ENCODE results near the gene SLC38A2.

SLC38A2 gene

DNA sequence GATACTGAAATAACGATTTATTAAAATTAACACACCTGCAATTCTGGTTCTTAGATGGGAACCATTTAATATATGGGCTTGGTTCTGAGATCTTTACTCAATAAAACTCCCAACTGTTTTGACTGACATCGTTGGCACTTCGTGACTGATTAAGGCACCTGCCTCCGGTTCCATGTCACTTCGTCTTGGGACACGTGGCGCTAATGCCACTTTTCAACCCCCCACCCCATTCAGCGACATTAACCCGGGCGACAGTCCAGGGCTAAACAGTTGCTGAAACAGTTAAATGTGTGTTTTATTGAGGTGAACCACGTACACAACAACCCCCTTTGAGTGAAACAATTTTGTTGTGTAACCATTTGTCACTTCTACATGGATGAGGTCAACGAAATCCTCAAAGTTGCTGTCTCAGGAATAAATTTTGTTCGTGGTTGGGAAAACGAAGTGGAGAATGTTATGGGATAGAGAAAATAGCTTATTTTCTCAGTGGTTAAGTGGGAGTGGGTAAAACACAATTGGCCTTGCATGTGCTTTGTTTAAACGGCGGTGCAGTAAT lies 9.9 kb upstream of the SLC38A2 start:
- Histone ChIP-seq H3K4me2 (ENCODE audit: low read depth, low read length, poor library complexity, severe bottlenecking) (peak overlapping the region; percentile 88), H3K27me3 (ENCODE audit: insufficient read depth, low read length, poor library complexity, severe bottlenecking) (no peaks in the 10 kb centered on the region), H3K79me2 (ENCODE audit: insufficient read depth, low read length) (peaks cover 21% of the 10 kb centered on the region), H3K9me2 (replicated peaks; ENCODE audit: low read depth, low read length) (no peaks in the 10 kb centered on the region), H4K20me1 (ENCODE audit: insufficient read depth, low read length, poor library complexity, severe bottlenecking) (no peaks in the 10 kb centered on the region), H3K9me3 (ENCODE audit: insufficient read depth, low read depth, low read length) (no peaks in the 10 kb centered on the region), H3K4me1 (ENCODE audit: insufficient read depth, low read length, poor library complexity, severe bottlenecking) (peaks cover 60% of the 10 kb centered on the region), H3F3A (ENCODE audit: low read depth) (0 out of 2 replicates have a peak, but pooled peaks cover 1% of the 10 kb centered on the region), H3K36me3 (ENCODE audit: insufficient read depth, low read length) (no peaks in the 10 kb centered on the region), H2AFZ (ENCODE audit: low read length) (peak overlapping the region; percentile 82), H3K4me3 (ENCODE audit: low read length, poor library complexity, severe bottlenecking) (peak overlapping the region; percentile 84), H3K9ac (ENCODE audit: low read depth, low read length, poor library complexity, severe bottlenecking) (peak overlapping the region; percentile 93)
- no peak for TF ChIP-seq EZH2phosphoT487 (IDR thresholded peaks at IDR 0.05; ENCODE audit: borderline replicate concordance)
- TF ChIP-seq, protein P1, sequence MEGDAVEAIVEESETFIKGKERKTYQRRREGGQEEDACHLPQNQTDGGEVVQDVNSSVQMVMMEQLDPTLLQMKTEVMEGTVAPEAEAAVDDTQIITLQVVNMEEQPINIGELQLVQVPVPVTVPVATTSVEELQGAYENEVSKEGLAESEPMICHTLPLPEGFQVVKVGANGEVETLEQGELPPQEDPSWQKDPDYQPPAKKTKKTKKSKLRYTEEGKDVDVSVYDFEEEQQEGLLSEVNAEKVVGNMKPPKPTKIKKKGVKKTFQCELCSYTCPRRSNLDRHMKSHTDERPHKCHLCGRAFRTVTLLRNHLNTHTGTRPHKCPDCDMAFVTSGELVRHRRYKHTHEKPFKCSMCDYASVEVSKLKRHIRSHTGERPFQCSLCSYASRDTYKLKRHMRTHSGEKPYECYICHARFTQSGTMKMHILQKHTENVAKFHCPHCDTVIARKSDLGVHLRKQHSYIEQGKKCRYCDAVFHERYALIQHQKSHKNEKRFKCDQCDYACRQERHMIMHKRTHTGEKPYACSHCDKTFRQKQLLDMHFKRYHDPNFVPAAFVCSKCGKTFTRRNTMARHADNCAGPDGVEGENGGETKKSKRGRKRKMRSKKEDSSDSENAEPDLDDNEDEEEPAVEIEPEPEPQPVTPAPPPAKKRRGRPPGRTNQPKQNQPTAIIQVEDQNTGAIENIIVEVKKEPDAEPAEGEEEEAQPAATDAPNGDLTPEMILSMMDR (conservative IDR thresholded peaks at IDR 0.05; ENCODE audit: low read length), result no peak

DNA sequence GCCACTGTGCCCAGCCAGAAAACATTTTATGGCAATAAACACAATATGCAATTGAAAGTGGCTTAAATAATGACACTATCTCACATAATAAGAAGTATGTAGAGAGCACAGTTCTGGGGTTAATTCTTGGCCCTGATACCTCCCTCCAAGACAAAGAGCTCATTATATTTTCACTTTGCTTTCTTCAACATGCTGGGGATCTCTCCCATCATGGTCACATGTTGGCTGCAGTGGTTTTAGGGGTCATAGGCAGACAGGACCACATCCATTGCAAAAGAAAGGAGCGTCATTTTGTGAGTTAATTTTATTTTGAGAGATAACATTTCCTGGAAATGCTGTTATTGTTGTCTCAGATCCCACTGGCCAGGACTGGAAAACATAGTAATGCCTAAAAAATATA lies 8.3 kb upstream of the SLC38A2 start:
- Histone ChIP-seq H3K4me1 (ENCODE audit: insufficient read depth, low read length, poor library complexity, severe bottlenecking) (peaks cover 46% of the 10 kb centered on the region), H3K4me3 (ENCODE audit: low read length, poor library complexity, severe bottlenecking) (no peak overlapping the region), H3K9me2 (replicated peaks; ENCODE audit: low read depth, low read length) (no peaks in the 10 kb centered on the region), H2AFZ (ENCODE audit: low read length) (no peak overlapping the region), H3K4me2 (ENCODE audit: low read depth, low read length, poor library complexity, severe bottlenecking) (no peak overlapping the region), H3K79me2 (ENCODE audit: insufficient read depth, low read length) (peaks cover 21% of the 10 kb centered on the region), H3K36me3 (ENCODE audit: insufficient read depth, low read length) (no peaks in the 10 kb centered on the region), H3K27me3 (ENCODE audit: insufficient read depth, low read length, poor library complexity, severe bottlenecking) (no peaks in the 10 kb centered on the region), H4K20me1 (ENCODE audit: insufficient read depth, low read length, poor library complexity, severe bottlenecking) (no peaks in the 10 kb centered on the region), H3F3A (ENCODE audit: low read depth) (no peaks in the 10 kb centered on the region), H3K9me3 (ENCODE audit: insufficient read depth, low read depth, low read length) (no peaks in the 10 kb centered on the region), H3K9ac (ENCODE audit: low read depth, low read length, poor library complexity, severe bottlenecking) (no peak overlapping the region)
- TF ChIP-seq, protein P1 (conservative IDR thresholded peaks at IDR 0.05; ENCODE audit: low read length), result no peak
- TF ChIP-seq EZH2phosphoT487 (IDR thresholded peaks at IDR 0.05; ENCODE audit: borderline replicate concordance), result no peak

- Histone ChIP-seq H3K4me2 (ENCODE audit: low read depth, low read length, poor library complexity, severe bottlenecking) (no peak overlapping the region), H3K4me1 (ENCODE audit: insufficient read depth, low read length, poor library complexity, severe bottlenecking) (peaks cover 46% of the 10 kb centered on the region)
- TF ChIP-seq EZH2phosphoT487 (IDR thresholded peaks at IDR 0.05; ENCODE audit: borderline replicate concordance), result no peak
- TF ChIP-seq, protein P1 (conservative IDR thresholded peaks at IDR 0.05; ENCODE audit: low read length), result no peak
Measured at GRCh38 chr12:46380022-46380796, 7.6 kb upstream of the SLC38A2 start.

More at GRCh38 chr12:46380022-46380796, 7.6 kb upstream of the SLC38A2 start:
- Histone ChIP-seq H2AFZ (ENCODE audit: low read length) (no peak overlapping the region), H3K9me2 (replicated peaks; ENCODE audit: low read depth, low read length) (no peaks in the 10 kb centered on the region), H3K79me2 (ENCODE audit: insufficient read depth, low read length) (peaks cover 14% of the 10 kb centered on the region), H3K27me3 (ENCODE audit: insufficient read depth, low read length, poor library complexity, severe bottlenecking) (no peaks in the 10 kb centered on the region), H3F3A (ENCODE audit: low read depth) (no peaks in the 10 kb centered on the region), H3K9ac (ENCODE audit: low read depth, low read length, poor library complexity, severe bottlenecking) (no peak overlapping the region), H4K20me1 (ENCODE audit: insufficient read depth, low read length, poor library complexity, severe bottlenecking) (no peaks in the 10 kb centered on the region), H3K36me3 (ENCODE audit: insufficient read depth, low read length) (no peaks in the 10 kb centered on the region), H3K4me3 (ENCODE audit: low read length, poor library complexity, severe bottlenecking) (no peak overlapping the region), H3K9me3 (ENCODE audit: insufficient read depth, low read depth, low read length) (no peaks in the 10 kb centered on the region)
